K562 (cell line): ENCODE results near the gene PALLD. TPM values are rescaled to one million over a fixed set of nuclear protein-coding genes. Genes with fewer than 3 reads are reported as not detected.

Source experiments
- ATAC-seq: fragments of 200-7000 bp; cut with Tn5 transposase; 3 replicates; pipeline ENCODE4 v1.9.1; 2020; ENCODE audit warnings: moderate library complexity
- BruUV-seq: library from RNA; stranded (reverse); fragments of 400-500 nt; replicated peaks from 2 replicates; lab custom pipeline; 2021; lab: Mats Ljungman, UMichigan
- CTCF ChIA-PET: fragments of 300-600 bp; formaldehyde crosslinking; extraction: SDS; loops from one replicate; lab custom pipeline; 2021; ENCODE audit warnings: low intra/inter-chr PET ratio; lab: Yijun Ruan, JAX
- POLR2A ChIA-PET: fragments of 300-600, 350-650 bp; sonication (Branson Sonifier 250); formaldehyde crosslinking; extraction: SDS; loops from one replicate; lab custom pipeline; 2021; ENCODE audit warnings: antibody characterized with exemption, inconsistent platforms; lab: Yijun Ruan, JAX
- DNase-seq, 4 experiments: peaks; one replicate each; pipeline versions ENCODE4 v3.0.0 to v3.0.0-alpha.2; 2011 to 2018; ENCODE audit warnings: low spot score in 3 of 4, mixed read lengths in 3 of 4; ENCODE audit errors: extremely low read depth in 1 of 4
- FAIRE-seq: peaks from 2 replicates; lab custom pipeline; 2011; peaks lifted over from hg19 to GRCh38; lab: Jason Lieb, UNC
- H2AFZ ChIP-seq: 2 replicates; pipeline ENCODE4 v1.6.0; 2011; ENCODE audit warnings: low read depth, low read length, control low read depth, inconsistent platforms
- H3K27ac ChIP-seq: fragments of 200-600 bp; 3 replicates; pipeline ENCODE4 v1.8.0; 2011; ENCODE audit warnings: low read depth, mild to moderate bottlenecking, control low read depth, inconsistent platforms, low read length, moderate library complexity, mixed read lengths; ENCODE audit errors: extremely low read depth
- H3K27me3 ChIP-seq, 2 experiments: fragments of 300-600 bp in 1 of 2; 2 replicates in 1 of 2; 3 replicates in 1 of 2; pipeline versions ENCODE4 v1.6.0 to v1.8.0; 2011; ENCODE audit warnings: inconsistent platforms in 2 of 2, low read length in 2 of 2, mild to moderate bottlenecking in 1 of 2, mixed read lengths in 1 of 2, moderate library complexity in 1 of 2; ENCODE audit not compliant: control insufficient read depth in 2 of 2, insufficient read depth in 2 of 2
- H3K36me3 ChIP-seq: fragments of 300-600 bp; 3 replicates; pipeline ENCODE4 v1.8.0; 2011; ENCODE audit warnings: mild to moderate bottlenecking, low read length, inconsistent platforms; ENCODE audit not compliant: control insufficient read depth, insufficient read depth
- H3K4me1 ChIP-seq, 2 experiments: fragments of 200-600 bp in 1 of 2; replicated peaks in 1 of 2; 2 replicates in 1 of 2; 3 replicates in 1 of 2; pipeline versions ENCODE4 v1.5.1 to v1.8.0; 2011; ENCODE audit warnings: inconsistent platforms in 2 of 2, low read length in 2 of 2, mild to moderate bottlenecking in 1 of 2, mixed read lengths in 1 of 2, moderate library complexity in 1 of 2; ENCODE audit not compliant: control insufficient read depth in 2 of 2, insufficient read depth in 2 of 2
- H3K4me2 ChIP-seq: 2 replicates; pipeline ENCODE4 v1.6.1; 2011; ENCODE audit warnings: low read length, control low read depth, inconsistent platforms, mixed read lengths; ENCODE audit not compliant: insufficient read depth
- H3K4me3 ChIP-seq: fragments of 200-600 bp; sonication (generic), shearing (Covaris generic); 2 replicates; pipeline ENCODE4 v1.5.1; 2016; ENCODE audit warnings: control low read depth, inconsistent platforms
- H3K79me2 ChIP-seq: fragments of 200-600 bp; 3 replicates; pipeline ENCODE4 v1.8.0; 2011; ENCODE audit warnings: low read length, inconsistent platforms; ENCODE audit not compliant: control insufficient read depth, insufficient read depth
- H3K9ac ChIP-seq, 2 experiments: 2 replicates each; pipeline versions ENCODE4 v1.6.0 to v1.6.1; 2011; ENCODE audit warnings: low read depth in 2 of 2, low read length in 2 of 2, control low read depth in 1 of 2, inconsistent platforms in 1 of 2, mild to moderate bottlenecking in 1 of 2, mixed read lengths in 1 of 2; ENCODE audit not compliant: insufficient read depth in 1 of 2
- H3K9me1 ChIP-seq: one replicate; pipeline ENCODE4 v1.6.0; 2011; ENCODE audit warnings: inconsistent platforms, mild to moderate bottlenecking, low read length, moderate library complexity; ENCODE audit not compliant: control insufficient read depth, insufficient read depth
- H3K9me3 ChIP-seq: replicated peaks from 2 replicates; pipeline ENCODE4 v1.5.1; 2011; ENCODE audit warnings: low read depth, low read length, inconsistent platforms; ENCODE audit not compliant: control insufficient read depth, insufficient read depth
- H4K20me1 ChIP-seq: replicated peaks from 2 replicates; pipeline ENCODE4 v1.6.1; 2011; ENCODE audit warnings: low read length, inconsistent platforms, mixed read lengths; ENCODE audit not compliant: control insufficient read depth, insufficient read depth
- CEBPB ChIP-seq: fragments of 450-650 bp; IDR thresholded peaks from 2 replicates; pipeline ENCODE4 v1.6.1; 2016; ENCODE audit warnings: missing genetic modification characterization, missing compliant biosample characterization
- EHMT2 ChIP-seq: fragments of 450-650 bp; IDR thresholded peaks from 2 replicates; pipeline ENCODE4 v1.6.1; 2018; ENCODE audit warnings: antibody characterized with exemption
- EP300 ChIP-seq: IDR thresholded peaks from 2 replicates; pipeline ENCODE4 v1.6.1; 2012; ENCODE audit warnings: low read length, improper control_type of control experiment
- HSF4 ChIP-seq: fragments of 250-450 bp; sonication (Bioruptor Pico); IDR thresholded peaks from 2 replicates; pipeline ENCODE4 v2.1.2; 2022; ENCODE audit warnings: mild to moderate bottlenecking, moderate library complexity, borderline replicate concordance
- LARP7 ChIP-seq: fragments of 450-650 bp; IDR thresholded peaks from 2 replicates; pipeline ENCODE4 v1.6.1; 2016
- NBN ChIP-seq: fragments of 450-650 bp; IDR thresholded peaks from 2 replicates; pipeline ENCODE4 v1.6.1; 2016; ENCODE audit warnings: low read depth, mild to moderate bottlenecking
- NFE2 ChIP-seq: IDR thresholded peaks from 2 replicates; pipeline ENCODE4 v1.6.1; 2014; ENCODE audit warnings: antibody characterized with exemption, low read depth
- PTBP1 ChIP-seq: fragments of 200-400 bp; formaldehyde crosslinking; IDR thresholded peaks from 2 replicates; pipeline ENCODE4 v1.6.1; 2017; ENCODE audit warnings: low read depth, low read length
- SREBF1 ChIP-seq: fragments of 150-350 bp; IDR thresholded peaks from 2 replicates; pipeline ENCODE4 v1.6.1; 2014; ENCODE audit warnings: antibody characterized with exemption, low read depth, low read length, borderline replicate concordance
- STAT5A ChIP-seq: IDR thresholded peaks from 2 replicates; pipeline ENCODE4 v1.6.1; 2012; ENCODE audit warnings: low read length, inconsistent platforms, borderline replicate concordance
- TRIM28 ChIP-seq: fragments of 450-650 bp; IDR thresholded peaks from 2 replicates; pipeline ENCODE4 v1.6.1; 2017
- ZNF79 ChIP-seq: fragments of 250-450 bp; sonication (Bioruptor Pico); IDR thresholded peaks from 2 replicates; pipeline ENCODE4 v1.4.0; 2020; ENCODE audit warnings: low read depth, mild to moderate bottlenecking, moderate library complexity
- WGBS: fragments of 100-300 bp; shearing (Covaris generic); methylation state at CpG from one replicate; pipeline ENCODE4 v1.1.6; 2016; ENCODE audit warnings: low coverage, mixed read lengths; ENCODE audit not compliant: insufficient coverage; ENCODE audit errors: missing lambda C conversion rate; 5-methylcytosine and 5-hydroxymethylcytosine counted together
- in situ Hi-C: fragments of 300-500 bp; cut with MboI; formaldehyde crosslinking; loops from 4 replicates; pipeline ENCODE4 v1.15.0; 2018; ENCODE audit warnings: inconsistent platforms, mixed read lengths
- intact Hi-C: fragments of 100-400 bp; cut with micrococcal nuclease; formaldehyde crosslinking; loops from 2 replicates; pipeline ENCODE4 v1.14.2; 2022
- polyA plus RNA-seq, 8 experiments: library from polyadenylated mRNA; depleted of rRNA in 4 of 8; stranded (reverse) in 5 of 8; unstranded in 3 of 8; fragments of >200 nt; fragmentation: Nextera tagmentation in 2 of 8; fragmentation: Illumina TruSeq in 1 of 8; extraction: Ambion mirVana in 2 of 8; extraction: Trizol in 1 of 8; gene quantifications; 2 replicates each; pipeline versions ENCODE4 v1.2.1 to v1.2.3, GENCODE V29; 2011 to 2014; ENCODE audit warnings: inconsistent platforms in 1 of 8, missing spikeins in 1 of 8
- total RNA-seq, 7 experiments: library from RNA; depleted of rRNA in 6 of 7; stranded (reverse); fragments of >200 nt in 6 of 7; fragmentation: Illumina TruSeq in 2 of 7; extraction: Trizol in 2 of 7; gene quantifications; 2 replicates each; pipeline versions ENCODE4 v1.2.1 to v1.2.3, GENCODE V29; 2011 to 2021; ENCODE audit warnings: low replicate concordance in 1 of 7
- TF ChIP-seq, protein P1 (sequence below), 3 experiments: IDR thresholded peaks in 2 of 3; conservative IDR thresholded peaks in 1 of 3; 2 replicates each; pipeline ENCODE4 v1.5.1; 2011 to 2012; ENCODE audit warnings: low read length in 3 of 3, mild to moderate bottlenecking in 3 of 3, control low read depth in 2 of 3, improper control_type of control experiment in 1 of 3, inconsistent platforms in 1 of 3, low read depth in 1 of 3, mixed read lengths in 1 of 3, moderate library complexity in 1 of 3; ENCODE audit not compliant: insufficient read depth in 2 of 3
- TF ChIP-seq, protein P2 (sequence below): fragments of 250-450 bp; sonication (Bioruptor Pico); IDR thresholded peaks from 2 replicates; pipeline ENCODE4 v1.4.0; 2020; ENCODE audit warnings: mild to moderate bottlenecking, moderate library complexity
- TF ChIP-seq, protein P3 (sequence below): fragments of 250-450 bp; sonication (Bioruptor Pico); IDR thresholded peaks from 2 replicates; pipeline ENCODE4 v1.8.0; 2021; ENCODE audit warnings: mild to moderate bottlenecking, moderate library complexity

The PALLD gene
- total and polyA plus RNA-seq, 9 of the 15 experiments (the other 6 are each of a cell fraction or from before 2014, with no cell fraction given), result 0.01 to 0.35 (median 0.06) TPM; not detected in 3

GRCh38 chr4:168484626-168485025, 12.2 kb upstream of the PALLD start (continued):
- TF ChIP-seq SREBF1, result no peak
- TF ChIP-seq LARP7, result no peak

GRCh38 chr4:168485156-168485910, 11.5 kb upstream of the PALLD start:
- TF ChIP-seq PTBP1 (no peak), EP300 (no peak), HSF4 (CRISPR knock-in tag) (no peak), CEBPB (tag) (no peak), TRIM28 (no peak), ZNF79 (CRISPR knock-in tag) (no peak), NFE2 (no peak), STAT5A (no peak), EHMT2 (no peak), NBN (no peak)
- TF ChIP-seq, protein P1, sequence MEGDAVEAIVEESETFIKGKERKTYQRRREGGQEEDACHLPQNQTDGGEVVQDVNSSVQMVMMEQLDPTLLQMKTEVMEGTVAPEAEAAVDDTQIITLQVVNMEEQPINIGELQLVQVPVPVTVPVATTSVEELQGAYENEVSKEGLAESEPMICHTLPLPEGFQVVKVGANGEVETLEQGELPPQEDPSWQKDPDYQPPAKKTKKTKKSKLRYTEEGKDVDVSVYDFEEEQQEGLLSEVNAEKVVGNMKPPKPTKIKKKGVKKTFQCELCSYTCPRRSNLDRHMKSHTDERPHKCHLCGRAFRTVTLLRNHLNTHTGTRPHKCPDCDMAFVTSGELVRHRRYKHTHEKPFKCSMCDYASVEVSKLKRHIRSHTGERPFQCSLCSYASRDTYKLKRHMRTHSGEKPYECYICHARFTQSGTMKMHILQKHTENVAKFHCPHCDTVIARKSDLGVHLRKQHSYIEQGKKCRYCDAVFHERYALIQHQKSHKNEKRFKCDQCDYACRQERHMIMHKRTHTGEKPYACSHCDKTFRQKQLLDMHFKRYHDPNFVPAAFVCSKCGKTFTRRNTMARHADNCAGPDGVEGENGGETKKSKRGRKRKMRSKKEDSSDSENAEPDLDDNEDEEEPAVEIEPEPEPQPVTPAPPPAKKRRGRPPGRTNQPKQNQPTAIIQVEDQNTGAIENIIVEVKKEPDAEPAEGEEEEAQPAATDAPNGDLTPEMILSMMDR (IDR thresholded peaks at IDR 0.05 in 2 of 3, conservative IDR thresholded peaks at IDR 0.05 in 1 of 3; ENCODE audit: insufficient read depth in 2 of 3, low read depth in 1 of 3, low read length in 3 of 3), result no peak
- TF ChIP-seq, protein P2, sequence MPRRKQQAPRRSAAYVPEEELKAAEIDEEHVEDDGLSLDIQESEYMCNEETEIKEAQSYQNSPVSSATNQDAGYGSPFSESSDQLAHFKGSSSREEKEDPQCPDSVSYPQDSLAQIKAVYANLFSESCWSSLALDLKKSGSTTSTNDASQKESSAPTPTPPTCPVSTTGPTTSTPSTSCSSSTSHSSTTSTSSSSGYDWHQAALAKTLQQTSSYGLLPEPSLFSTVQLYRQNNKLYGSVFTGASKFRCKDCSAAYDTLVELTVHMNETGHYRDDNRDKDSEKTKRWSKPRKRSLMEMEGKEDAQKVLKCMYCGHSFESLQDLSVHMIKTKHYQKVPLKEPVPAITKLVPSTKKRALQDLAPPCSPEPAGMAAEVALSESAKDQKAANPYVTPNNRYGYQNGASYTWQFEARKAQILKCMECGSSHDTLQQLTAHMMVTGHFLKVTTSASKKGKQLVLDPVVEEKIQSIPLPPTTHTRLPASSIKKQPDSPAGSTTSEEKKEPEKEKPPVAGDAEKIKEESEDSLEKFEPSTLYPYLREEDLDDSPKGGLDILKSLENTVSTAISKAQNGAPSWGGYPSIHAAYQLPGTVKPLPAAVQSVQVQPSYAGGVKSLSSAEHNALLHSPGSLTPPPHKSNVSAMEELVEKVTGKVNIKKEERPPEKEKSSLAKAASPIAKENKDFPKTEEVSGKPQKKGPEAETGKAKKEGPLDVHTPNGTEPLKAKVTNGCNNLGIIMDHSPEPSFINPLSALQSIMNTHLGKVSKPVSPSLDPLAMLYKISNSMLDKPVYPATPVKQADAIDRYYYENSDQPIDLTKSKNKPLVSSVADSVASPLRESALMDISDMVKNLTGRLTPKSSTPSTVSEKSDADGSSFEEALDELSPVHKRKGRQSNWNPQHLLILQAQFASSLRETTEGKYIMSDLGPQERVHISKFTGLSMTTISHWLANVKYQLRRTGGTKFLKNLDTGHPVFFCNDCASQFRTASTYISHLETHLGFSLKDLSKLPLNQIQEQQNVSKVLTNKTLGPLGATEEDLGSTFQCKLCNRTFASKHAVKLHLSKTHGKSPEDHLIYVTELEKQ (CRISPR knock-in tag), result no peak
- TF ChIP-seq, protein P3, sequence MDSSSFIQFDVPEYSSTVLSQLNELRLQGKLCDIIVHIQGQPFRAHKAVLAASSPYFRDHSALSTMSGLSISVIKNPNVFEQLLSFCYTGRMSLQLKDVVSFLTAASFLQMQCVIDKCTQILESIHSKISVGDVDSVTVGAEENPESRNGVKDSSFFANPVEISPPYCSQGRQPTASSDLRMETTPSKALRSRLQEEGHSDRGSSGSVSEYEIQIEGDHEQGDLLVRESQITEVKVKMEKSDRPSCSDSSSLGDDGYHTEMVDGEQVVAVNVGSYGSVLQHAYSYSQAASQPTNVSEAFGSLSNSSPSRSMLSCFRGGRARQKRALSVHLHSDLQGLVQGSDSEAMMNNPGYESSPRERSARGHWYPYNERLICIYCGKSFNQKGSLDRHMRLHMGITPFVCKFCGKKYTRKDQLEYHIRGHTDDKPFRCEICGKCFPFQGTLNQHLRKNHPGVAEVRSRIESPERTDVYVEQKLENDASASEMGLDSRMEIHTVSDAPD (CRISPR knock-in tag), result no peak
- Histone ChIP-seq H3K36me3 (no peaks in the 10 kb centered on the region), H2AFZ (no peak overlapping the region), H3K4me1 (peaks cover 2 to 6% of the 10 kb centered on the region in 2 experiments; a peak in 3 of 5 replicates), H3K4me3 (no peak overlapping the region), H3K9me1 (no peaks in the 10 kb centered on the region), H3K4me2 (no peak overlapping the region), H3K79me2 (no peaks in the 10 kb centered on the region), H3K9me3 (no peaks in the 10 kb centered on the region), H3K9ac (no peak overlapping the region), H3K27ac (no peak overlapping the region), H4K20me1 (no peaks in the 10 kb centered on the region), H3K27me3 (no peaks in the 10 kb centered on the region)
- BruUV-seq, result no TSS peak
- WGBS, result 16% methylated on average over 2 of the region's 2 CpGs
- POLR2A ChIA-PET, result interaction anchor here (1.1 kb wide), 1 partner anchor 11 kb away, joined by 3 read pairs; no protein-coding TSS in a partner anchor
- intact Hi-C loops, result no loop called here
- in situ Hi-C loops, result no loop called here
- ATAC-seq (no peak), FAIRE-seq (no peak), DNase-seq (no peak)
- CTCF ChIA-PET, result no interaction called here
